ENCODE results near the gene TIMP3.

Gene TIMP3

GRCh38 chr22:32804531-32805360 lies 3.2 kb downstream of the TIMP3 start:
- Histone ChIP-seq H3K23ac (ENCODE audit: low read length in 2 of 2) (no peak overlapping the region), H2BK120ac (ENCODE audit: low read depth, low read length) (no peak overlapping the region)

GRCh38 chr22:32805361-32805881 lies 3.9 kb downstream of the TIMP3 start:
- Histone ChIP-seq H2BK120ac (ENCODE audit: low read depth, low read length) (no peak overlapping the region), H4K8ac (ENCODE audit: low read length) (peak overlapping the region; percentile 5), H2BK12ac (ENCODE audit: low read length in 2 of 2) (no peak overlapping the region), H3K14ac (ENCODE audit: low read length in 2 of 2) (no peak overlapping the region), H3K4me3 (ENCODE audit: insufficient read depth in 1 of 2, low read depth in 1 of 2, low read length in 2 of 2) (peak overlapping the region in 1 of 2 experiments; percentile 99), H3K18ac (ENCODE audit: low read depth in 1 of 2, low read length in 2 of 2) (peak overlapping the region in 1 of 2 experiments; percentile 28), H3K9ac (ENCODE audit: low read length) (peak overlapping the region; percentile 96), H2AK5ac (ENCODE audit: low read length, severe bottlenecking) (no peak overlapping the region), H3K27me3 (ENCODE audit: control insufficient read depth in 1 of 2, insufficient read depth in 1 of 2, low read length in 2 of 2) (peaks cover 0 to 22% of the 10 kb centered on the region in 2 experiments), H3K79me1 (replicated peaks; ENCODE audit: low read length, poor library complexity, severe bottlenecking) (no peaks in the 10 kb centered on the region), H2BK15ac (ENCODE audit: low read depth, poor library complexity, severe bottlenecking) (no peak overlapping the region), H3K23ac (ENCODE audit: low read length in 2 of 2) (no peak overlapping the region), H3K9me3 (ENCODE audit: control insufficient read depth, low read length) (no peaks in the 10 kb centered on the region), H3K4ac (ENCODE audit: low read depth in 1 of 2, low read length in 2 of 2) (no peak overlapping the region), H2BK5ac (ENCODE audit: low read depth, low read length, poor library complexity, severe bottlenecking) (no peak overlapping the region), H3K4me2 (ENCODE audit: low read length, poor library complexity, severe bottlenecking) (no peak overlapping the region), H4K91ac (ENCODE audit: low read length) (no peak overlapping the region), H2AFZ (ENCODE audit: low read depth, low read length) (no peak overlapping the region), H3K36me3 (ENCODE audit: control insufficient read depth in 1 of 2, insufficient read depth in 2 of 2, low read depth in 1 of 2, low read length in 2 of 2) (peaks cover 0 to 43% of the 10 kb centered on the region in 2 experiments), H3K4me1 (ENCODE audit: control insufficient read depth, insufficient read depth, low read depth, low read length) (peaks cover 9% of the 10 kb centered on the region), H3K27ac (ENCODE audit: low read length, poor library complexity, severe bottlenecking) (no peak overlapping the region)
- 92% methylated on average over 2 of the region's 4 CpGs for WGBS
- no peak for DNase-seq

More at GRCh38 chr22:32804531-32805360, 3.2 kb downstream of the TIMP3 start:
- Histone ChIP-seq H3K18ac (ENCODE audit: low read depth in 1 of 2, low read length in 2 of 2) (peak overlapping the region in 1 of 2 experiments; percentile 28), H3K27me3 (ENCODE audit: control insufficient read depth in 1 of 2, insufficient read depth in 1 of 2, low read length in 2 of 2) (peaks cover 0 to 22% of the 10 kb centered on the region in 2 experiments), H3K4ac (ENCODE audit: low read depth in 1 of 2, low read length in 2 of 2) (peak overlapping the region in 1 of 2 experiments; percentile 6), H2AFZ (ENCODE audit: low read depth, low read length) (no peak overlapping the region), H4K8ac (ENCODE audit: low read length) (no peak overlapping the region), H3K79me1 (replicated peaks; ENCODE audit: low read length, poor library complexity, severe bottlenecking) (no peaks in the 10 kb centered on the region), H3K36me3 (ENCODE audit: control insufficient read depth in 1 of 2, insufficient read depth in 2 of 2, low read depth in 1 of 2, low read length in 2 of 2) (peaks cover 0 to 36% of the 10 kb centered on the region in 2 experiments), H3K4me1 (ENCODE audit: control insufficient read depth, insufficient read depth, low read depth, low read length) (peaks cover 9% of the 10 kb centered on the region), H3K27ac (ENCODE audit: low read length, poor library complexity, severe bottlenecking) (no peak overlapping the region), H2BK15ac (ENCODE audit: low read depth, poor library complexity, severe bottlenecking) (no peak overlapping the region), H2BK12ac (ENCODE audit: low read length in 2 of 2) (no peak overlapping the region), H3K4me3 (ENCODE audit: insufficient read depth in 1 of 2, low read depth in 1 of 2, low read length in 2 of 2) (peak overlapping the region in 1 of 2 experiments; percentile 99), H2AK5ac (ENCODE audit: low read length, severe bottlenecking) (no peak overlapping the region), H3K4me2 (ENCODE audit: low read length, poor library complexity, severe bottlenecking) (no peak overlapping the region), H4K91ac (ENCODE audit: low read length) (no peak overlapping the region), H3K9me3 (ENCODE audit: control insufficient read depth, low read length) (no peaks in the 10 kb centered on the region), H3K14ac (ENCODE audit: low read length in 2 of 2) (peak overlapping the region in 1 of 2 experiments; percentile 20), H2BK5ac (ENCODE audit: low read depth, low read length, poor library complexity, severe bottlenecking) (no peak overlapping the region), H3K9ac (ENCODE audit: low read length) (peak overlapping the region; percentile 96)
- 82% methylated on average over 14 of the region's 14 CpGs for WGBS
- no peak for DNase-seq

DNA sequence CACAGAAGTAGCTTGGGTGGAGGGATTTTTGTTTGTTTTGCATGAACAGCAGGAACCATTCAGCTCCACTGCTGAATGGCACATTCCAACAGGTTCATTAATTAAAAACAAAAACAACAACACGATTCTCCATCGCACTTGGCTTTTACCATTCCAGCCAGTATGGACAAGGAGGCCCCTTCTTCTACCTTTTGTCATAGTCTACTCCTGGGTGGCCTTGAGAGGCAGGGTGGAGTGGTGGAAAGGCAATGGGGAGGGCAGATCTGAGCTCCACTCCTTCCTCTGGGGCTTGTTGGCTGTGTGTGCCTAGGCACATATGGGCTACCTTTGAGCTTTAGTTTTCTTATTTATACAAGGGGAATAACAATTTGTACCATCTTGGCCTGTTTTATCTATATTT lies 4.8 kb downstream of the TIMP3 start:
- Histone ChIP-seq H3K9ac (ENCODE audit: low read length) (peak overlapping the region; percentile 96), H3K4me3 (ENCODE audit: insufficient read depth in 1 of 2, low read depth in 1 of 2, low read length in 2 of 2) (peak overlapping the region in 1 of 2 experiments; percentile 99), H3K4me2 (ENCODE audit: low read length, poor library complexity, severe bottlenecking) (no peak overlapping the region), H4K91ac (ENCODE audit: low read length) (no peak overlapping the region), H3K4me1 (ENCODE audit: control insufficient read depth, insufficient read depth, low read depth, low read length) (peaks cover 9% of the 10 kb centered on the region), H3K14ac (ENCODE audit: low read length in 2 of 2) (no peak overlapping the region), H3K23ac (ENCODE audit: low read length in 2 of 2) (no peak overlapping the region), H2BK15ac (ENCODE audit: low read depth, poor library complexity, severe bottlenecking) (no peak overlapping the region), H4K8ac (ENCODE audit: low read length) (no peak overlapping the region), H3K79me1 (replicated peaks; ENCODE audit: low read length, poor library complexity, severe bottlenecking) (no peaks in the 10 kb centered on the region), H3K4ac (ENCODE audit: low read depth in 1 of 2, low read length in 2 of 2) (no peak overlapping the region), H2BK5ac (ENCODE audit: low read depth, low read length, poor library complexity, severe bottlenecking) (no peak overlapping the region), H3K9me3 (ENCODE audit: control insufficient read depth, low read length) (no peaks in the 10 kb centered on the region), H3K36me3 (ENCODE audit: control insufficient read depth in 1 of 2, insufficient read depth in 2 of 2, low read depth in 1 of 2, low read length in 2 of 2) (peaks cover 0 to 48% of the 10 kb centered on the region in 2 experiments), H2BK120ac (ENCODE audit: low read depth, low read length) (no peak overlapping the region), H2BK12ac (ENCODE audit: low read length in 2 of 2) (no peak overlapping the region), H3K27me3 (ENCODE audit: control insufficient read depth in 1 of 2, insufficient read depth in 1 of 2, low read length in 2 of 2) (peaks cover 0 to 14% of the 10 kb centered on the region in 2 experiments), H3K27ac (ENCODE audit: low read length, poor library complexity, severe bottlenecking) (no peak overlapping the region), H2AK5ac (ENCODE audit: low read length, severe bottlenecking) (no peak overlapping the region), H3K18ac (ENCODE audit: low read depth in 1 of 2, low read length in 2 of 2) (no peak overlapping the region), H2AFZ (ENCODE audit: low read depth, low read length) (no peak overlapping the region)
- WGBS, result 57% methylated on average over 1 of the region's 2 CpGs
- DNase-seq, result no peak

- no peak overlapping the region for H2BK120ac ChIP-seq (ENCODE audit: low read depth, low read length)
- no peak for DNase-seq
- 87% methylated on average over 4 of the region's 4 CpGs for WGBS
- peak overlapping the region in 1 of 2 experiments; percentile 25 for H3K4me3 ChIP-seq (ENCODE audit: insufficient read depth in 1 of 2, low read depth in 1 of 2, low read length in 2 of 2)
- no peak overlapping the region for H2BK5ac ChIP-seq (ENCODE audit: low read depth, low read length, poor library complexity, severe bottlenecking)
- H3K18ac ChIP-seq (ENCODE audit: low read depth in 1 of 2, low read length in 2 of 2), result no peak overlapping the region
- H3K23ac ChIP-seq (ENCODE audit: low read length in 2 of 2), result no peak overlapping the region
- no peak overlapping the region for H3K27ac ChIP-seq (ENCODE audit: low read length, poor library complexity, severe bottlenecking)
- no peak overlapping the region for H2BK12ac ChIP-seq (ENCODE audit: low read length in 2 of 2)
- H2BK15ac ChIP-seq (ENCODE audit: low read depth, poor library complexity, severe bottlenecking), result no peak overlapping the region
- H2AK5ac ChIP-seq (ENCODE audit: low read length, severe bottlenecking), result no peak overlapping the region
- H3K9ac ChIP-seq (ENCODE audit: low read length), result peak overlapping the region; percentile 0
- H2AFZ ChIP-seq (ENCODE audit: low read depth, low read length), result no peak overlapping the region
- no peak overlapping the region for H3K4me2 ChIP-seq (ENCODE audit: low read length, poor library complexity, severe bottlenecking)
- H3K9me3 ChIP-seq (ENCODE audit: control insufficient read depth, low read length), result no peaks in the 10 kb centered on the region
- H3K14ac ChIP-seq (ENCODE audit: low read length in 2 of 2), result no peak overlapping the region
- no peak overlapping the region for H4K91ac ChIP-seq (ENCODE audit: low read length)
- H3K36me3 ChIP-seq (ENCODE audit: control insufficient read depth in 1 of 2, insufficient read depth in 2 of 2, low read depth in 1 of 2, low read length in 2 of 2), result peaks cover 0 to 65% of the 10 kb centered on the region in 2 experiments
- no peak overlapping the region for H3K4ac ChIP-seq (ENCODE audit: low read depth in 1 of 2, low read length in 2 of 2)
- H3K79me1 ChIP-seq (replicated peaks; ENCODE audit: low read length, poor library complexity, severe bottlenecking), result no peaks in the 10 kb centered on the region
- peaks cover 4% of the 10 kb centered on the region for H3K4me1 ChIP-seq (ENCODE audit: control insufficient read depth, insufficient read depth, low read depth, low read length)
- peak overlapping the region; percentile 51 for H4K8ac ChIP-seq (ENCODE audit: low read length)
- H3K27me3 ChIP-seq (ENCODE audit: control insufficient read depth in 1 of 2, insufficient read depth in 1 of 2, low read length in 2 of 2), result peaks cover 0 to 3% of the 10 kb centered on the region in 2 experiments
These were observed 6.5 kb downstream of the TIMP3 start for GRCh38 chr22:32808038-32808445.
